Activated B cell treated with CpG ODN at 0.5 μM for 24 hours (primary cell): ENCODE measurements around the gene PTPN6. TPM values are rescaled to one million over a fixed set of nuclear protein-coding genes. Genes with fewer than 3 reads are reported as not detected.

Experiments used
- ATAC-seq: fragments of 200-7000 bp; cut with Tn5 transposase; one replicate; pipeline ENCODE4 v1.10.0; 2021; ENCODE audit warnings: low read depth, mild to moderate bottlenecking, moderate library complexity
- CTCF ChIA-PET: fragments of 350-600 bp; sonication (Branson Sonifier 250); formaldehyde crosslinking; loops from one replicate; lab custom pipeline; 2021; ENCODE audit warnings: antibody characterized with exemption; lab: Charles Lee
- POLR2A ChIA-PET: fragments of 350-600 bp; sonication (Branson Sonifier 250); formaldehyde crosslinking; loops from one replicate; lab custom pipeline; 2021; ENCODE audit warnings: antibody characterized with exemption; lab: Charles Lee
- DNase-seq: peaks from one replicate; pipeline ENCODE4 v3.0.0; 2022
- H3K27ac Mint-ChIP-seq: one replicate; pipeline ENCODE4 v1.8.0; 2020; ENCODE audit warnings: mixed read lengths
- H3K27me3 Mint-ChIP-seq: one replicate; pipeline ENCODE4 v1.8.0; 2021; ENCODE audit warnings: mixed read lengths
- H3K36me3 Mint-ChIP-seq: one replicate; pipeline ENCODE4 v1.8.0; 2021; ENCODE audit warnings: low read depth, mixed read lengths
- H3K4me1 Mint-ChIP-seq: one replicate; pipeline ENCODE4 v1.8.0; 2021; ENCODE audit warnings: mixed read lengths
- H3K4me3 Mint-ChIP-seq: one replicate; pipeline ENCODE4 v1.8.0; 2020; ENCODE audit warnings: mild to moderate bottlenecking, mixed read lengths
- H3K9me3 Mint-ChIP-seq: one replicate; pipeline ENCODE4 v1.8.0; 2020; ENCODE audit warnings: mixed read lengths
- CTCF ChIP-seq: fragments of 200-600 bp; IDR thresholded peaks from one replicate; pipeline ENCODE4 v1.8.0; 2022; ENCODE audit warnings: antibody characterized with exemption, mild to moderate bottlenecking
- intact Hi-C: fragments of 100-400 bp; cut with micrococcal nuclease; formaldehyde crosslinking; loops from one replicate; pipeline ENCODE4 v1.15.1; 2024
- total RNA-seq: library from RNA; stranded (reverse); gene quantifications from 2 replicates; pipeline ENCODE4 v1.2.3, GENCODE V29; 2022

Gene PTPN6
- total RNA-seq, 1 donor from 2014 or later = 393 TPM

GRCh38 chr12:6965714-6966113 lies 14.6 kb downstream of the PTPN6 start:
- ATAC-seq (no peak), DNase-seq (no peak)
- Mint-ChIP-seq H3K27me3 (no peaks in the 10 kb centered on the region), H3K4me1 (peaks cover 67% of the 10 kb centered on the region), H3K36me3 (peaks cover 56% of the 10 kb centered on the region), H3K27ac (peak overlapping the region; percentile 86), H3K4me3 (no peak overlapping the region), H3K9me3 (no peaks in the 10 kb centered on the region)
- CTCF ChIA-PET = interaction anchor here (1.2 to 13.0 kb wide), 5 partner anchors 20 to 96 kb away, joined by 3 to 571 read pairs (median 4); partner anchors contain the start of genes C12orf57, LPCAT3, PTPN6 and RNU7-1
- POLR2A ChIA-PET = interaction anchor here (17.0 kb wide), 1 partner anchor 23 kb away, joined by 1516 read pairs; the partner anchor contains the start of genes C12orf57, PTPN6 and RNU7-1
- intact Hi-C loops = loop anchor here (1.0 kb wide), 4 partner anchors 21 to 127 kb away; partner anchors contain the start of genes C12orf57 and C1R
- no peak for TF ChIP-seq CTCF

GRCh38 chr12:6966351-6966750 lies 15.2 kb downstream of the PTPN6 start:
- Mint-ChIP-seq H3K4me1 (peaks cover 65% of the 10 kb centered on the region), H3K9me3 (no peaks in the 10 kb centered on the region), H3K27me3 (no peaks in the 10 kb centered on the region), H3K27ac (no peak overlapping the region), H3K4me3 (no peak overlapping the region), H3K36me3 (peaks cover 56% of the 10 kb centered on the region)
- intact Hi-C loops = no loop called here
- ChIA-PET POLR2A (interaction anchor here (17.0 kb wide), 1 partner anchor 24 kb away, joined by 1516 read pairs; the partner anchor contains the start of genes C12orf57, PTPN6 and RNU7-1), CTCF (interaction anchor here (1.2 to 13.0 kb wide), 4 partner anchors 20 to 97 kb away, joined by 3 to 571 read pairs (median 13); partner anchors contain the start of genes C12orf57, PTPN6, RNU7-1 and SPSB2)
- DNase-seq (no peak), ATAC-seq (no peak)
- TF ChIP-seq CTCF = no peak

- H3K27ac Mint-ChIP-seq = no peak overlapping the region
- peaks cover 65% of the 10 kb centered on the region for H3K4me1 Mint-ChIP-seq
- CTCF ChIA-PET = interaction anchor here (1.4 to 2.4 kb wide), 3 partner anchors 21 to 30 kb away, joined by 6 to 36 read pairs (median 7); partner anchors contain the start of genes C12orf57 and RNU7-1
- ATAC-seq (no peak), DNase-seq (no peak)
- intact Hi-C loops = no loop called here
- H3K36me3 Mint-ChIP-seq = peaks cover 68% of the 10 kb centered on the region
- H3K9me3 Mint-ChIP-seq = no peaks in the 10 kb centered on the region
- H3K27me3 Mint-ChIP-seq = no peaks in the 10 kb centered on the region
- no peak for TF ChIP-seq CTCF
- POLR2A ChIA-PET = interaction anchor here (0.6 to 5.8 kb wide), 6 partner anchors 9 to 32 kb away, joined by 3 to 126 read pairs (median 6); partner anchors contain the start of genes C12orf57, PTPN6 and RNU7-1
- H3K4me3 Mint-ChIP-seq = no peak overlapping the region
Measured at GRCh38 chr12:6967651-6968100, 16.5 kb downstream of the PTPN6 start.

GRCh38 chr12:6968426-6968825 lies 17.3 kb downstream of the PTPN6 start:
- H3K9me3 Mint-ChIP-seq = no peaks in the 10 kb centered on the region
- H3K36me3 Mint-ChIP-seq = peaks cover 71% of the 10 kb centered on the region
- DNase-seq = no peak
- no peak for TF ChIP-seq CTCF
- ChIA-PET CTCF (interaction anchor here (0.8 to 2.4 kb wide), 6 partner anchors 22 to 95 kb away, joined by 3 to 36 read pairs (median 6); partner anchors contain the start of genes C12orf57, LPCAT3, RNU7-1 and SPSB2), POLR2A (interaction anchor here (0.5 to 5.8 kb wide), 8 partner anchors 10 to 95 kb away, joined by 3 to 126 read pairs (median 6); partner anchors contain the start of genes C12orf57, PTPN6, RNU7-1 and SPSB2)
- peaks cover 61% of the 10 kb centered on the region for H3K4me1 Mint-ChIP-seq
- H3K4me3 Mint-ChIP-seq = peak overlapping the region; percentile 100
- H3K27me3 Mint-ChIP-seq = no peaks in the 10 kb centered on the region
- no peak for ATAC-seq
- no peak overlapping the region for H3K27ac Mint-ChIP-seq
- intact Hi-C loops = no loop called here

GRCh38 chr12:6970096-6970527 lies 19.0 kb downstream of the PTPN6 start:
- no peak for DNase-seq
- Mint-ChIP-seq H3K27me3 (no peaks in the 10 kb centered on the region), H3K27ac (peak overlapping the region; percentile 100), H3K36me3 (peaks cover 83% of the 10 kb centered on the region), H3K4me3 (peak overlapping the region; percentile 100), H3K9me3 (no peaks in the 10 kb centered on the region), H3K4me1 (peaks cover 50% of the 10 kb centered on the region)
- ChIA-PET CTCF (interaction anchor here (1.0 kb wide), 1 partner anchor 26 kb away, joined by 4 read pairs; no protein-coding TSS in a partner anchor), POLR2A (interaction anchor here (0.6 to 5.8 kb wide), 13 partner anchors 9 to 301 kb away, joined by 3 to 126 read pairs (median 4); partner anchors contain the start of genes C12orf57, C1RL, LPCAT3 and RNU7-1)
- TF ChIP-seq CTCF = no peak
- peak; percentile 3 for ATAC-seq
- intact Hi-C loops = loop anchor here (1.0 to 5.0 kb wide), 10 partner anchors 26 to 363 kb away; partner anchors contain the start of genes C12orf57, C1RL, CHD4 and COPS7A
